Adrenal gland (tissue), 12 donors: ENCODE data around the gene EXOC3L4. TPM values are rescaled to one million over a fixed set of nuclear protein-coding genes. Genes with fewer than 3 reads are reported as not detected.

Experiments used
- DNase-seq, 7 donors: peaks; one replicate each; pipeline ENCODE4 v3.0.0-alpha.2; 2019 to 2020
- H3K27ac ChIP-seq, 5 donors: fragments of 200-600 bp; sonication (generic) in 4 of 5; 1 replicate in 3 of 5; 2 replicates in 2 of 5; pipeline versions ENCODE4 v1.5.1 to v1.8.0; 2016 to 2020; ENCODE audit warnings: mild to moderate bottlenecking in 1 of 5
- H3K27me3 ChIP-seq: fragments of 200-600 bp; 2 replicates; pipeline ENCODE4 v1.8.0; 2021
- H3K36me3 ChIP-seq, 2 donors: fragments of 200-600 bp; replicated peaks in 1 of 2; 1 replicate in 1 of 2; 2 replicates in 1 of 2; pipeline versions ENCODE4 v1.5.1 to v1.8.0; 2018 to 2022
- H3K4me1 ChIP-seq, 2 donors: fragments of 200-600 bp; replicated peaks in 1 of 2; 1 replicate in 1 of 2; 2 replicates in 1 of 2; pipeline versions ENCODE4 v1.5.1 to v1.8.0; 2018 to 2021
- H3K4me3 ChIP-seq, 4 donors: fragments of 200-600 bp; sonication (generic) in 3 of 4; one replicate each; pipeline ENCODE4 v1.5.1; 2016 to 2018
- H3K9me3 ChIP-seq, 3 donors: fragments of 200-600 bp; sonication (generic) in 1 of 3; replicated peaks in 1 of 3; 1 replicate in 2 of 3; 2 replicates in 1 of 3; pipeline versions ENCODE4 v1.5.1 to v1.8.0; 2016 to 2021
- CTCF ChIP-seq, 6 experiments: fragments of 450-650 bp in 4 of 6; fragments of 200-600 bp in 2 of 6; sonication (generic) in 1 of 6; IDR thresholded peaks; 1 replicate in 5 of 6; 2 replicates in 1 of 6; pipeline versions ENCODE4 v1.5.1 to v1.8.0; 2016 to 2021; ENCODE audit warnings: antibody characterized with exemption in 6 of 6, mild to moderate bottlenecking in 2 of 6, moderate library complexity in 1 of 6
- POLR2A ChIP-seq, 2 donors: fragments of 450-650 bp; IDR thresholded peaks; one replicate each; pipeline ENCODE4 v1.6.1; 2017; ENCODE audit warnings: antibody characterized with exemption in 2 of 2, mild to moderate bottlenecking in 2 of 2, moderate library complexity in 1 of 2
- WGBS, 4 donors: extraction: QIAGEN DNeasy Blood & Tissue Kit in 2 of 4; methylation state at CpG; one replicate each; pipeline versions ENCODE4 v1.1.5 to v1.1.7; 2013 to 2017; 5-methylcytosine and 5-hydroxymethylcytosine counted together
- intact Hi-C, 2 donors: fragments of 100-400 bp; cut with DNase I; formaldehyde crosslinking; loops; one replicate each; pipeline versions ENCODE4 v1.14.1 to v1.15.0; 2022 to 2023
- polyA plus RNA-seq, 3 donors: library from polyadenylated mRNA; stranded (reverse); fragments of 200-250 nt in 2 of 3; fragments of 350-450 nt in 1 of 3; fragmentation: Illumina TruSeq in 1 of 3; extraction: RNeasy Lipid Tissue Mini Kit (QIAGEN cat#74804) in 1 of 3; gene quantifications; one replicate each; pipeline ENCODE4 v1.2.3, GENCODE V29; 2013 to 2014
- total RNA-seq, 9 donors: library from RNA; depleted of rRNA in 4 of 9; stranded (reverse); fragments of >200 nt in 4 of 9; fragments of 120-200 nt in 1 of 9; fragmentation: NEBNext Ultra II Directional in 1 of 9; extraction: Animal tissue kit (Norgen Biotek cat#: 25700) in 1 of 9; gene quantifications; one replicate each; pipeline versions ENCODE4 v1.1.0 to v1.2.4, GENCODE V29; 2013 to 2023
- donor health status: healthy with polysubstance abuse.
- donor health status: Bipolar disorder and iron deficiency.
- donor health status: DM: yes; HTN: yes; CAD: no.
- donor health status: DM: no; HTN: no; CAD: no.
- donor health status: DM: no; HTN: no; CAD: no.
- donor health status: DM: yes; HTN: yes; CAD: no.

The EXOC3L4 gene
- total and polyA plus RNA-seq, 12 donors, result 0.12 to 4.3 (median 1.6) TPM; not detected in 1

DNA sequence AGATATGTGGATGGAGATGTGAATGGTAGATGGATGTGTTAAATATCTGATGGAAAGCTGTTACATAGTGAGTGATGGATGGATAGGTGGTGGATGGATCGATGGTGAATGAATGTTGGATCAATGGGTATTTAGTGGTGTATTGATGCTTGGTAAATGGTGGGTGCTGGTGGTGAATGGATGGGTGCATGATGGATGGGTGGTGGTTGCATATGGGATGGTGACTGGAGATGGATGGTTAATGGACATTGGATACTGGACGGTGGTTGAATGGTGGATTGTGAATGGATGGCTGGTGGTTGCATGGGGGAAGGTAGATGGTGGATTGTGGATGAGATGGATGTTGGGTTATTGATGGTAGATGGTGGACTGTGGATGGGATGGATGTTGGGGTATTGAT, 12.6 kb upstream of the EXOC3L4 start:
- Histone ChIP-seq H3K4me1 (no peaks in the 10 kb centered on the region), H3K4me3 (no peak overlapping the region), H3K9me3 (no peaks in the 10 kb centered on the region), H3K27ac (no peak overlapping the region), H3K27me3 (peaks cover 19% of the 10 kb centered on the region), H3K36me3 (no peaks in the 10 kb centered on the region)
- no peak for DNase-seq
- intact Hi-C loops, result no loop called here
- TF ChIP-seq CTCF (IDR thresholded peaks at IDR 0.05) (no peak), POLR2A (IDR thresholded peaks at IDR 0.05) (no peak)
- 93 to 100% (median 95%) methylated on average over 2 of the region's 2 CpGs for WGBS, 4 donors

- intact Hi-C loops, result no loop called here
Observed at GRCh38 chr14:103084021-103084919, 10.3 kb upstream of the EXOC3L4 start, which contains the start of gene LBHD2. Gene LBHD2, plus strand, starts transcription at chr14:103084210. Its CDS starts 1,803 bp downstream, at chr14:103086013.

GRCh38 chr14:103085106-103086091, 9.1 kb upstream of the EXOC3L4 start:
- H3K4me1 ChIP-seq, result no peaks in the 10 kb centered on the region
- no peak overlapping the region for H3K4me3 ChIP-seq
- H3K27me3 ChIP-seq, result peaks cover 19% of the 10 kb centered on the region
- TF ChIP-seq POLR2A (IDR thresholded peaks at IDR 0.05), result no peak
- TF ChIP-seq CTCF (IDR thresholded peaks at IDR 0.05), result no peak
- intact Hi-C loops, result loop anchor here in 1 of 2 donors (5.0 kb wide), 1 partner anchor 207 kb away; no protein-coding TSS in a partner anchor
- DNase-seq, result no peak
- no peaks in the 10 kb centered on the region for H3K36me3 ChIP-seq
- no peaks in the 10 kb centered on the region for H3K9me3 ChIP-seq
- H3K27ac ChIP-seq, result no peak overlapping the region
- WGBS, 4 donors, result 77 to 81% (median 81%) methylated on average over 11 to 24 of the region's 24 CpGs

More at GRCh38 chr14:103084021-103084919, 10.3 kb upstream of the EXOC3L4 start, which contains the start of gene LBHD2:
- DNase-seq, result no peak
- no peaks in the 10 kb centered on the region for H3K4me1 ChIP-seq
- WGBS, 4 donors, result 9 to 27% (median 19%) methylated on average over 25 to 61 of the region's 61 CpGs
- TF ChIP-seq POLR2A (IDR thresholded peaks at IDR 0.05) (no peak), CTCF (IDR thresholded peaks at IDR 0.05) (no peak)
- no peaks in the 10 kb centered on the region for H3K9me3 ChIP-seq
- H3K27ac ChIP-seq, result no peak within 1 kb of the TSS
- no peaks in the 10 kb centered on the region for H3K36me3 ChIP-seq
- H3K4me3 ChIP-seq, result no peak within 1 kb of the TSS
- peaks cover 19% of the 10 kb centered on the region for H3K27me3 ChIP-seq
